ENCODE data around the gene PLXND1.

Gene PLXND1

DNA sequence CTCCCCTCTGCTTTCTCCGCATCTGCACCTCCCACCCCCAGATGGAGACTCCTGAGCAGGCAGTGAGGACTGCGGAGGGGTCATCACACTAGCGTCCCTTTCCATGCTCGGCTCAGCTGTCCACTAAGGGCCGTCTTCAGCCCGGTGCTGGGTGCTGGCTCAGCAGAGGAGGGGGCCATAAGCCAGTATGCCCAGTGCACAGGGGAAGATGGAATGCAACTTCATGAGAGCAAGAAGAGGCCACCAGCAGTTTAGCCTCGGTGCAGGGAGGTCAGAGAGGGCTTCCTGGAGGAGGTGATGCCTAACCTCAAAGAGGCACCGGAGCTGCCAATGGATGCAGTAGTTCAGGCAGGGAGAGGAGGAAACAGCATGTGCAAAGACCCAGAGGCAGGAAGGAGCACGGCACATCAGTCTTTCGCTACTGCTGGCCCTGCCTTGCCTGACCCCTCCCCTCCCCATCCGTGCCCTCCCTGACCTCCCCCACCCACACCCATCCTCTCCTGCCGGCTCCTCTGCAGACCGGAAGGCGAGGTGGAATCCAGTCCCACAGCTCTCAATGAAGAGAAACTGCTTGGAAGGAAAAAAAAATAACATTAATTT lies 15.2 kb upstream of the PLXND1 start:
- no peaks in the 10 kb centered on the region for H3K36me3 Mint-ChIP-seq
- no peak overlapping the region for H3K27ac Mint-ChIP-seq
- H3K9me3 Mint-ChIP-seq = no peaks in the 10 kb centered on the region
- DNase-seq (ENCODE audit: low spot score in 2 of 2) (no peak), ATAC-seq (no peak)
- peaks cover 22% of the 10 kb centered on the region for H3K4me1 Mint-ChIP-seq
- no peak overlapping the region for H3K4me3 Mint-ChIP-seq

DNA sequence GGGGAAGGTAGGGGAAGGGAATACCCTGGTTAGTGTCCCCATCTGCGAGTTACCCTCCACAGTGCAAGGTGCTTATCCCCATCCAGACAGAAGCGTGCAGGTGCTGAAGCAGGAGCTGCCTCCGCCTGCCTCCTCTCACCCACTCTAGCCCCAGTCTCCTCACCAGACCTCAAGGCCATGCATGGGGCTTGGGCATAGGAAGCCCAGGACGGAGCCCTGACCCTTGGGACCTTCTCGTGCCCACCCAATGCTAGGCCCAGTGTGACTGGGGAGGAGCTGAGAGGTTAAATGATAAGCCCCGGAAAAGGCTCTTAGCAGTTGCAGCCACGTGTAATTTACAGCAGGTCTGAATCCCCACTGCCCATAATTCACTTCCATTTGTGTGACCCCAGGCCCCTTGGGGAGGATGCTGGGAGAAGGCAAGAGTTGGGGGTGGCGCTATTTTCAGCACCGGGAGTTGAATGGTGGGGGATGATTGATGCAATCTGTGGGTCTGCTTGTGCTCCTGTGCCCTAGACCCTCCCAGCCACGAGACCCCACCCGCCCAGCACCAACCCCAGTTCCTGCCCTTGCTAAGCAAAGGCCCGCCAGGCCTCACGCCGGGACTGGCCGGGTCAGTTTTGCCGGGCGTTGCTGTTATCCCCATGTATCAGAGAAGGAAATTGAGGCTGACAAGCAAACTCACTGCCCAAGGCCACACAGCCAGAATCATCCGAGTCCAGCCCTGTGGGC lies 14.5 kb upstream of the PLXND1 start:
- ATAC-seq (no peak), DNase-seq (ENCODE audit: low spot score in 2 of 2) (no peak)
- no peaks in the 10 kb centered on the region for H3K9me3 Mint-ChIP-seq
- no peak overlapping the region for H3K27ac Mint-ChIP-seq
- H3K4me3 Mint-ChIP-seq = no peak overlapping the region
- H3K36me3 Mint-ChIP-seq = no peaks in the 10 kb centered on the region
- H3K4me1 Mint-ChIP-seq = peaks cover 23% of the 10 kb centered on the region

DNA sequence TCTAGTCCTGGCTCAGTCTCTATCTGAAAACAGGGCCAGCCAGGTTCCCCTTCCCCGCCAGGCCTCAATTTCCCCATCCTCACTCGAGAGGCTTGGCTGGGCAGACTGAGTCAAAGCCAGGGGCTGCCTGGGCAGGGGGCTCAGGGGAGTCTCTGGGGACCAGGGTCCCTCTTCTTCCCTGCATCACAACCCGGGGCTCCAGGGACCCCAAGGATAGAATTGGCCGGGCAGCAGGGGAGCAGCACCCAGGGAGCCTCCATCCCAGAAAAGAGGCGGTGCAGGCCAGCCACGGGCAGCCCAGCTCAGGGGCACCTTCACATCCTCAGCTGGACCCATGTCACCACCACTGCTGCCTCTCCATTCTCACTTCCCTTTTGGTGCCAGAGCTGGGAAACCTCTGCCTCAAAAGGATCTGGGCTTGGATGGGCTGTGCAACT lies 13.3 kb upstream of the PLXND1 start:
- DNase-seq (ENCODE audit: low spot score in 2 of 2) (no peak), ATAC-seq (no peak)
- H3K9me3 Mint-ChIP-seq = no peaks in the 10 kb centered on the region
- peaks cover 27% of the 10 kb centered on the region for H3K4me1 Mint-ChIP-seq
- no peaks in the 10 kb centered on the region for H3K36me3 Mint-ChIP-seq
- H3K4me3 Mint-ChIP-seq = no peak overlapping the region
- H3K27ac Mint-ChIP-seq = no peak overlapping the region

DNA sequence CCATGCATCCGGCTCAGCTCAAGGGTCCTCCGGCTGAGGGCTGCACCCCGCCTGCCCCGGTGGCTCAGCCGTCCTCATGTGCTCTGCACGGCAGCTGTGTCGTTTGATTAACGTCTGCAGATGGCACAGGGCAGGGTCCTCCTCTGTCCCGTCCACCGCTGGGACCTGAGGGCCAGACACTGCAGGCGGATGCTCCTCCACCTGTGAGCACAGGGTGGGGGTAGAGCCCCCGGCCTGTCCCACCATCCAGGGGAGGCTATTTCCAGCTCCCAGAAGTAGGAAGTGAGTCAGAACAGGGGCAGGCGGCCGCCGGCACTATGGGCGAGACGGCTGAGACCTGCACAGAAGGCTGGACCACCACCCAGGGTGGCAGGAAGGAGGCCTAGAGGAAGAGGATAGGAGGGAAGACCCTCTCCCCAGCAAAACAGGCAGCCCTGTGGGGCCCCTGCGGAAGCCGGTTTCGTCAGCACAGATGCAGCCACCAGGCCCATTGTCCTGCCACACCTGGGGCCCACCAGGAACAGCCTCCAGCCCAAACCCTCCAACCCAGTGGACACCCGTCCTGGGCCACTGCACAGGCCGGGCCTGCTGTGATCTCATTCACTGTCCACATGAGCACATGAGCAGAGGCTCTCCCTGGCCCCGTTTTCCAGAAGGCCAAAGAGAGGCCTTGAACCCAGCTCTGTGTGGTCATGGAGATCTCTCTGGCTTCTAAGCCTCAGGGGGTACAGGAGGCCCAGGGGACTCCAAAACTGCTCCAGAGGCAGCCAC lies 12.6 kb upstream of the PLXND1 start:
- ATAC-seq (no peak), DNase-seq (ENCODE audit: low spot score in 2 of 2) (no peak)
- Mint-ChIP-seq H3K27ac (no peak overlapping the region), H3K9me3 (no peaks in the 10 kb centered on the region), H3K4me1 (peaks cover 32% of the 10 kb centered on the region), H3K36me3 (no peaks in the 10 kb centered on the region), H3K4me3 (no peak overlapping the region)

DNA sequence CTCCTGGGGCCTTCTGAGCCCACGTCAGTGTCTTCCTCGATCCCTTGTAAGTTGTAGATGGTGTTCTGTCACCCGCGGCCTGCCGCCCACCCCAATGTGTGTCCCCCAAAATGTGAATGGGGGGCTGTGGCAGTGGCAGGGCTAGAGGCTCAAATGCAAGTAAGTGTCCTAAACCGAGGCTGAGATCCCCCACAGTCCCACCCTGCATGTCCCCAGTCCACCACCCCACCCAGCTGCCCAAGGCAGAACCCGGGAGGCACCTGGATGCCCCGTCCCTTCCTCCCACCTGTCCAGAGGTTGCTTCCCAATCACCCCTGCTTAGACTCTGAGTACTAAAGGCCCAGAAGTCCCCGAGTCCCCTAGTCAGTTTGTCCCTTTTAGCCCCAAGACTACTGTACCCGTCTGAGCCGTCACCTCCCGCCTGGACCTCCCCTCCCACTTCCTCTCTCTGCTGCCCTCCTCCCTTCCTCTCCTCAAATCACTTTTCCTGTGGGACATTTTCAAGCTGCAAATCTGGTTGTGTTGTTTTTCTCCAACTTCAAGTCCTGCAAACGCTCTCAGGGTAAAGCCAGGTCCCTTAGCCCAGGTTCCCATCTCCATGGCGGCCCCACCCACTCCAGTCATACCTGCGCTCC lies 11.8 kb upstream of the PLXND1 start:
- Mint-ChIP-seq H3K27ac (no peak overlapping the region), H3K4me1 (peaks cover 32% of the 10 kb centered on the region), H3K36me3 (no peaks in the 10 kb centered on the region), H3K9me3 (no peaks in the 10 kb centered on the region), H3K4me3 (no peak overlapping the region)
- DNase-seq (ENCODE audit: low spot score in 2 of 2) (no peak), ATAC-seq (no peak)

DNA sequence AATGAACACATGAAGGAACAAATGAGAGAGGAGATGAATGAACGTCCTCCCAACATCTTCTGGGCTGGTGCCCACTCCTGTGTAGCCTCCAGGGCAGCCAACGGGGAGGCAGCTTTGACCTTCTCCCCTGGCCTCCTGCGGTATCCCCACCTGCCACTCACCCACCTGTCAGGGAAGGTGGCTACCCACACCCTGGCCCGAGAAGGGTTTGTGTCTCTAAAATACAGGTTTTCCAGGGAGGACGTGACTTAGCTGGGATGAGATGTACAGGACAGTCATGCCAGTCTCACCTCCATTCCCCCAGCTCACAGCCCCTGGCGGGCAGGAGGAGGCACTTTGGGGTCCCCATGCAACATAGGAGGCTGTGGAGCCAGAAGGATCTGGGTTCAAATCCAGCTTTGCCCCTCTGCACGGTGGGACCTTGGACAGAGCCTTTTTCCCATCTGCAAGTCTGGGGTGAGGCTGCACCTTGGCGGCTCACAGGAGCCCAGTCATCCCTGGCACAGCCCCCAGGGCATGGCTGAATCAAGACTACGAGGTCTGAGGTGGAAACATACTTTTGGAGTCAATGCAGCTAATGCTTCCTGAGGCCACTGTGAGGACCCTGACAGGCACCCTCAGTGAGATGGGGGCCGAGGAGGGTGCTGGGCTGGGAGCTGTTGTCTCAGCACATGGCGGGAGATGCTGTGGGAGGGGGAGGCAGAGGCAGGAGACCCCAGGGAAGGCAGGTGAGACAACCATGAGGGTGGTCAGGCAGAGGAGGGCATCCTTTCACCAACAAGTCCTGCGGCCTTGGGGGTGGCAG lies 11.1 kb upstream of the PLXND1 start:
- H3K9me3 Mint-ChIP-seq = no peaks in the 10 kb centered on the region
- no peaks in the 10 kb centered on the region for H3K36me3 Mint-ChIP-seq
- DNase-seq (ENCODE audit: low spot score in 2 of 2) (no peak), ATAC-seq (no peak)
- H3K4me1 Mint-ChIP-seq = peaks cover 32% of the 10 kb centered on the region
- H3K27ac Mint-ChIP-seq = peak overlapping the region; percentile 36
- no peak overlapping the region for H3K4me3 Mint-ChIP-seq

DNA sequence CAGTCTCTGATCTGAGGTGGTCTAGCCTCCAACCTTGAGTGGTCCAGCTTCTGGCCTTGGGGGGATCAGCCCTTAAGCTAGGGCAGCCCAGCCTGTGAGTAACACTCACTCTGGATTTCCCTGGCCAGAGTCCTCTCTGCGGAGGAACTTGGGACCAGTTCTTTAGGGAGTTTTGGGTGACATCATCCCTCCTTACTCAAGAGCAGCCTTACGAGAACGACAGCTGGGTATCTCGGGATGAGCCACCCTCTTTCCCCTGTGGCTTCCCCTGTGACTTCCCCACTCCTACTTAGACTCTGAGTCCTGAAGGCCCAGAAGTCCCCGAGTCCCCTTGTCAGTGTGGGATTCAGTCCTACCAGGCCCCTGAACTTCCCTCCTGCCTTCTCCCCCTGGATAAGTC lies 10.2 kb upstream of the PLXND1 start:
- no peaks in the 10 kb centered on the region for H3K36me3 Mint-ChIP-seq
- no peaks in the 10 kb centered on the region for H3K9me3 Mint-ChIP-seq
- H3K4me3 Mint-ChIP-seq = no peak overlapping the region
- ATAC-seq (peak; percentile 27), DNase-seq (ENCODE audit: low spot score in 2 of 2) (no peak)
- H3K4me1 Mint-ChIP-seq = peaks cover 32% of the 10 kb centered on the region
- H3K27ac Mint-ChIP-seq = peak overlapping the region; percentile 36

DNA sequence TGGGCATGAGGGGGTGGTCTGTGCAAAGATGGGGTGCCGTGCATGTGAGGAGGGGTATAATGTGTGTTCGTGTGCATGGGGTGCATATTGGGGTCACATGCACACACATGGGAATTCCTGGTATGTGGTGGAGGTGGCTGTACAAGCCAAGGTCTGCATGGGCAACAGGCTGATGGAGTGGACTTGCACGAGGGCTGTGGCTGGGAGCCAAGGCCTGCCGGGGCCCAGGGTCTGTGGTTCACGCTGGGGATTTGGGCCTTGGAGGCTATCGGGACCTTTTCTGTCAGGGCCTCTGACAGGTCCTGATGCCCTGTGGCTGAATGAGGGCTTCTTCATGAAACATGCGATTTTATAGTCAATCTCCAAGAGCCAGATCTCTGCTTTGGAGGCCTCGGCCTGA lies 9.8 kb upstream of the PLXND1 start:
- H3K36me3 Mint-ChIP-seq = no peaks in the 10 kb centered on the region
- peak; percentile 19 for ATAC-seq
- no peak overlapping the region for H3K27ac Mint-ChIP-seq
- H3K4me1 Mint-ChIP-seq = peaks cover 32% of the 10 kb centered on the region
- H3K9me3 Mint-ChIP-seq = no peaks in the 10 kb centered on the region
- H3K4me3 Mint-ChIP-seq = no peak overlapping the region
- no peak for DNase-seq (ENCODE audit: low spot score in 2 of 2)

DNA sequence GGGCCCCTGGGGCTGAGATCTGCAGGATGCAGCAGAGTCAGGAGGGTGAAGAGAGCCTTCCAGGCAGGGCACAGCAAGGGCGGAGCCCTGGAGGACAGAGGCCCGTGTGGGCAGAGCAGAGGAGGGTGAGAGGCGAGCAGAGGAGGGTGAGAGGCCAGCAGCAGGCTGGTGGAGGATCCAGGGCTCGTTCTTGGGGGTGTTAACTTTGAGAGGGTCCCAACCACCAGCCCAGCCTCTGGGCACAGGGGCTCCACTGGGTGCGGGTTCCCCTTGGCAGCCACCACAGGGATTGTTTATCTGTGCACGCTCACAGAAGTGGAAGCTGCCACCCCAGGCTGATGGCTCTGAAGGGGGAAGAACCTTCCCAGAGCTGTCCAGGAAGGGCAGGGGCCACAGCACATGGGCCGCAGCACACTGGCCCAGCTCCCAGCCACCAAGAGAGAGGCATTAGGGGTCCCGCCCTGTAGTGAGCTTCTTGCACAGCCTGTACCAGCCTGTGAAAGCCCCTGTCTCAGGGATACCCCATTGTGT lies 9.3 kb upstream of the PLXND1 start:
- H3K36me3 Mint-ChIP-seq = no peaks in the 10 kb centered on the region
- H3K4me1 Mint-ChIP-seq = peaks cover 32% of the 10 kb centered on the region
- no peak overlapping the region for H3K27ac Mint-ChIP-seq
- H3K4me3 Mint-ChIP-seq = no peak overlapping the region
- ATAC-seq (no peak), DNase-seq (ENCODE audit: low spot score in 2 of 2) (no peak)
- no peaks in the 10 kb centered on the region for H3K9me3 Mint-ChIP-seq

DNA sequence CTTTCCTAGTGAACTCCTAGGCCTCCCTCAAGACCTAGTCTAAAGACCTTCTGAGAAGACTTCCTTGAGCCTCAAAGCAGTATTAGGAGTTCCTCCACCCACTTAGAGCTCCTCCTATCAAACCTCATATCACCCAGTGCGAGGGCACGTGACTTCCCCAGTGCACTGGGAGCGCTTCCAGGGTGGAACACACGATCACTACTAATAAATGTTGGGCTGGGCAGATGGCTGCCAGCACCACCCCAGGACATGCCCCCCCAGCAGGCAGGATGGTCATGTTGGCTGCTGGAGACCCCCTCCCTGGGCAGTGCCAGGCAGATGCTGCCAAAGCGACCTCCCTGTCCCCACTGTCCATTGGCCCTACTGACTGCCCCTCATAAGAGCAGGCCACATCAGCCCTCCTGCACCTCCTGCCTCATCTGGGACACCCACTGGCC lies 8.5 kb upstream of the PLXND1 start:
- DNase-seq (ENCODE audit: low spot score in 2 of 2) (no peak), ATAC-seq (no peak)
- H3K4me1 Mint-ChIP-seq = peaks cover 32% of the 10 kb centered on the region
- no peak overlapping the region for H3K27ac Mint-ChIP-seq
- H3K36me3 Mint-ChIP-seq = no peaks in the 10 kb centered on the region
- no peak overlapping the region for H3K4me3 Mint-ChIP-seq
- H3K9me3 Mint-ChIP-seq = no peaks in the 10 kb centered on the region

DNA sequence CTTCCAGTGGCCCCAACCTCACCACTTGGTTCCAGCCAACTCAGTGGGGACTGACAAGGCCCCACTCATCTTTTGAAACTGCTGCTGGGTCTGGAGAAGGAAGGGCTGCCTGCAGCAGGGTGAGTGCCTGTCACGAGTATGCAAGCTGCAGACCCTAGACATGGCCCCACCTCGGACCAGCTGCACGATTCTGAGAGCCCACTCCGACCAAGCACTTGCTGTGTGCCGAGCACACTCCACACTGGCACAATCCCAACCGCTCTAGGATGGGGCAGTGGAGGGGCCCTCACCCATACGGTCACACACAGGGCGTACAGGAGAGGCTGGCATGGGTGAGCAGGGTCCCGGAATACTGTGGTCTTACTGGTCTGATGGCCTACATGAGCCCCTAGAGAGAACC lies 8.0 kb upstream of the PLXND1 start:
- no peak overlapping the region for H3K27ac Mint-ChIP-seq
- H3K36me3 Mint-ChIP-seq = no peaks in the 10 kb centered on the region
- ATAC-seq (no peak), DNase-seq (ENCODE audit: low spot score in 2 of 2) (no peak)
- H3K9me3 Mint-ChIP-seq = no peaks in the 10 kb centered on the region
- H3K4me1 Mint-ChIP-seq = peaks cover 32% of the 10 kb centered on the region
- no peak overlapping the region for H3K4me3 Mint-ChIP-seq

DNA sequence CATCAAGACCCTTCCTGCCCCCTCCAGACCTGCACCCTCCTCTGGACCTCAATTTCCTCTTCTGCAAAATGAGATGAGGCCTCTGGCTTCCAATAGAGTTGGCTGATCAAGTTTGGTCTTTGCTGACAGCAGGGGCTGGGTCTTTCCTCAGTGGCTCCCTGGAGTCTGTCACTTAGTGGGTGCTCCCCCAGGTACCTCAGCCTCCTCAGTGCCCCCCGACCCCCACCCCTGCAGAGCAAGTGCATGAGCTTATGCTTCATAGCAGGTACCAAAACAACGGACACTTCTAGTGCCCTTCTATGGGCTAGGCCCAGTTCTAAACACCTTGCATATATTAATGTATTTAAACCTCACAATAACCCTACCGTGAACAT lies 6.9 kb upstream of the PLXND1 start:
- DNase-seq (ENCODE audit: low spot score in 2 of 2) = no peak
- H3K27ac Mint-ChIP-seq = no peak overlapping the region
- no peaks in the 10 kb centered on the region for H3K9me3 Mint-ChIP-seq
- no peaks in the 10 kb centered on the region for H3K36me3 Mint-ChIP-seq
- no peak overlapping the region for H3K4me3 Mint-ChIP-seq
- ATAC-seq = no peak
- H3K4me1 Mint-ChIP-seq = peaks cover 32% of the 10 kb centered on the region

DNA sequence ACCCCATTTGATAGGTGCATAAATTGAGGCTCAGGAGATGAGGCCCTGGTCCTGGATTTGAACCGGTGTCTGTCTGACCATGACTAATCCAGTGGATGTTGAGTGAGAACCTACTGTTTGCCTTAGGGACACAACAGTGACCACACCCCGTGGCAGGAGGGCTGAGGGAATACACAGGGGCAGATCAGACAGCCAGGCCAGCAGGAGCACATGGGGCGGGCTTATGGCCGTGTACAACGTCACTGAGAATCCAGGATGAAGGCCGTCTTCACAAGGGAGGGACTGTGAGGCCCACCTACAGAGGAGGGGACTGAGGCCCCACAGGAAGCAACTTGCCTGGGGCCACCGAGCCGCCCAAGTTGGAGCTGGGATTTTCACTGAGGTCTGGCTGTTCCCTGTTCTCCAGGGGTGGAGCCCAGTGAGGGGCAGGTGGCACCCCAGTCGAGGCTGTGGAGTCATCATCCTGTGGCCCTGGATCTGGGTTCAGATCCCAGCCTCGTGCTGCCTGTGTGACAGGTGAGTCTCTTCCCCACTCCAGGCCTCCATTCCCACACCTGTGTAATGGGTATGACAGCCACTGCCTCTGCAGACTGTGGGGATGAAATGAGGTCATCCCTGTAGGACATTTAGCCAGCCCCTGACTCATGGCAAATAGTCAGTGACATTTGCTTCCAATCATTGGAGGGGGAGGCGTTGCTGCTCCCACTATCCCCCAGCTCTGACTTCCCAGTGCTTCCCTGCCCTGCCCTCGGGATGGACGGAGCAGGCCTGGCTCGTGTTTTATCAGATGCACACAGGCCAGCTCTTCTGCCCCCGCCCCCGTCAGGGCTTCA lies 6.3 kb upstream of the PLXND1 start:
- peaks cover 31% of the 10 kb centered on the region for H3K4me1 Mint-ChIP-seq
- no peak overlapping the region for H3K27ac Mint-ChIP-seq
- H3K9me3 Mint-ChIP-seq = no peaks in the 10 kb centered on the region
- DNase-seq (ENCODE audit: low spot score in 2 of 2) (no peak), ATAC-seq (no peak)
- no peaks in the 10 kb centered on the region for H3K36me3 Mint-ChIP-seq
- no peak overlapping the region for H3K4me3 Mint-ChIP-seq
